Measurements from ENCODE around the gene GRP.

DNA sequence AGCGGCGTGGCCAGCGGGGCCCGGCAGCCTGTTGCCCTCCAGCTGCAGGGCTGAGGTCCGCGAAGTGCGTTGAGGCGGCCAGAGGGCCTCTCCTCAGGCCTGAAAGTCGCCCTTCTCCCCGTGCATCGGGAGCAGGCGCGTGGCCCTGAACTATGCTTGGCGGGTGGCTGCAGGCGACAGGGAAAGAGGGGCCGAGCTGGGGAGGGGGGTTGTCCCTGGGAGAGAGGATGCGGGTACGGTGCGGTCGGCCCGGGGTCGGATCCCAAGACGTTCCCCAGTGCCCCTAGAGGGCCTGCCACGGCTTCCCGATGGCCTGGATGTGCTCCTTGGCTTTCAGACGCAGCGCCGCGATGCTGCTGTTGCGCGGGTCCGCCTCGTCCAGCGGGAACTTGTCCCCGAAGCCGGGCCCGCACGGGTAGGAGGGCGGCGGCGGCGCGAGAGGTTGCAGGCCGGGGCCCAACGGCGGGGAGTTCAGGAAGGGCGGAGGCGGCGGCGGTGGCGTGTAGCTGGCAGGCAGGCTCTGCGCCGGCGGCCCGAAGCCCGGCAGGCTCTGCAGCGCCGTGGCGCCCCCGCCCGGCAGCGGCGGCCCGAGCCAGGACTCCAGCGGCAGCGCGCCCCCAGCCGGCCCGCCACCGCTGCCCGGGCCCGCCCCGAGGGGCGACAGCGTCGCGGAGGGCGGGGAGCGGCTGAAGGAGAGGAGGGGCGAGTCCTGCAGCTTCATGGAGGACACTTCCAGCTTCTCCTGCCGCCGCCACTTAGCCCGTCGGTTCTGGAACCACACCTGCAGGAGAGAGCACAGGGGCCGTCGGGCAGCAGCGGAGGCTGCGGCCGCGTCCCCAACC is 49.0 kb downstream of the GRP start:
- TF ChIP-seq CTCF (IDR thresholded peaks at IDR 0.05) (no peak), POLR2AphosphoS5 (IDR thresholded peaks at IDR 0.05) (no peak)

Data from gastroesophageal sphincter (tissue), 3 donors.